ENCODE data around the gene FAM72A. TPM values are rescaled to one million over a fixed set of nuclear protein-coding genes. Genes with fewer than 3 reads are reported as not detected.
"Not testable (repeated sequence)": the region's sequence is repeated elsewhere in the genome, so short reads cannot be mapped to it uniquely, and the experiment has no call there.

FAM72A gene
- total and polyA plus RNA-seq, 4 donors: 2.3 to 5.6 (median 3.6) TPM

DNA sequence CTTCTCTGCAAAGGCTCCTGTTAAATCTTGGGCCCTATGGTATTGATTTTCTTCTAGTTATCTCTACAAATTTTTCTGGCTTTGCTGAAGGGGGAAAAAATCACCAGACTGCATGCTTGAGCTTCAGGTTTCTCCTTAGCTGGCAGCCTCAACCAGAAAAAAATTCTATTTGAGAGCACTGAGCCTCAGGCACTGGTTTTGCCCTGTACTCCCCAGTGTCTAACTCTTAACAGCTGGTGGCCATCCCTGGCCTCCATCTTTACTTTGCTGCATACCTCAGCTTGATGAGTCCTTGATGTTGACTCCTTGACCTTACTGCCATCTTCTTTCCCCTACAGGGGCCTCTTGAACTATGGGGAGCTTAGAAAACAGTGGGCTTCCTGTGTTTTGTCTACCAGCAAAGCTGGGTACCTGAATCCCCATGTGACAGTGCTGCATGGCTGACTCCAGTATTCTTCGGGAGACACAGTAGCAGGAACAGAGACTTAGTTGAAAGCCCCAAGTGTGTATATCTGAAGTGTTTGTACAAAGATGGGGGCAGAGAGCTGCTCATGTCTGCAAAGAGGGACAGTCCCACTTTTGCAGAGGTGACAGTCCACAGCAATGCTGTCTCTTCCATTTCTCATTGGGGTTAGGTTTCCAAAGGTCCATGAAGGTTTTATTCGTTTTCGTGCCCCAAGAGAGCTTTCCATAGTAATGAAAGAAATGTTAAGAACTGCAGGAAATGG is 31.7 kb upstream of the FAM72A start:
- H3K9ac ChIP-seq (ENCODE audit: insufficient read depth in 1 of 2, low read length in 2 of 2); DNase-seq; H3K4me1 ChIP-seq (ENCODE audit: control insufficient read depth in 5 of 5, insufficient read depth in 5 of 5, low read length in 5 of 5); H3K4me3 ChIP-seq; H3K9me3 ChIP-seq (ENCODE audit: control insufficient read depth in 4 of 4, insufficient read depth in 3 of 4, low read length in 3 of 4); H3K27ac ChIP-seq (ENCODE audit: low read depth in 1 of 2, low read length in 1 of 2); H3K36me3 ChIP-seq (ENCODE audit: control insufficient read depth in 4 of 4, insufficient read depth in 4 of 4, low read length in 4 of 4); ATAC-seq (ENCODE audit: insufficient read depth, low FRiP score); H3K27me3 ChIP-seq (ENCODE audit: control insufficient read depth in 3 of 3, insufficient read depth in 3 of 3, low read length in 2 of 3): not testable (repeated sequence)
- WGBS, 2 donors: 82 to 88% methylated on average over 2 to 3 of the region's 3 CpGs

DNA sequence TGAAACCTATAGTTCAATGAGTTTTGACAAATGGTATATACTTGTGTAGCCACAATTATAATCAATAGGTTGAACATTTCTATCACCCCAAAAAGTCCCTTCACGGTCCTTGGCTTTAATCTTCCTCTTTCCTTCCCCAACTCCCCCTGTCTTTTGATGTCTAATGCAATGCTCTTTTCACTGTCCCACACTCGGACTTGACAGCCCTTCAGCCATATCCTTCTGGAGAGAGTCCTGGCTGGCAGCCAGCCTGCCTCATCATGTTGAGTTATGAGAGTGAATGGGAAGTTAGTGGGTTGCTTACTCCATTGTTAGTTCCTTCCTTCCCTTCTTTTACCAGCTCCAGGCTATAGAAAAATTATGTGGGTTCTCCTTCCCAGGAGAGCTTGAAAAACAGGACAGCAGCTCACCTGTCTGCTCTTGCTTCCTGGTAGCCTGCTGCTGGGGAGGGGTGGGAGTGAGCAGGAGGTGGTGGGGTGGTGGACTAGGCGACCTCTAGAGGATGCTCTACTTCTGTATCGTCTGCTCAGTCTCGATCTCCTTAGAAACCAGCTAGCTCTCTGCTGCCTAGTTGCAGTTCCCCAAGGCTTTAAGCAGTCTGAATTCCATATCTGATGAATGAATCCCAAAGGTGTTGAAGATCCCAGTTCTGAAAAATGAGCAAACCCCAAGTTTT is 30.5 kb upstream of the FAM72A start:
- 7 to 19% methylated on average over 2 of the region's 5 CpGs for WGBS, 2 donors
- not testable (repeated sequence) for H3K27ac ChIP-seq (ENCODE audit: low read depth in 1 of 2, low read length in 1 of 2); H3K36me3 ChIP-seq (ENCODE audit: control insufficient read depth in 4 of 4, insufficient read depth in 4 of 4, low read length in 4 of 4); H3K27me3 ChIP-seq (ENCODE audit: control insufficient read depth in 3 of 3, insufficient read depth in 3 of 3, low read length in 2 of 3); H3K4me1 ChIP-seq (ENCODE audit: control insufficient read depth in 5 of 5, insufficient read depth in 5 of 5, low read length in 5 of 5); ATAC-seq (ENCODE audit: insufficient read depth, low FRiP score); DNase-seq; H3K9ac ChIP-seq (ENCODE audit: insufficient read depth in 1 of 2, low read length in 2 of 2); H3K9me3 ChIP-seq (ENCODE audit: control insufficient read depth in 4 of 4, insufficient read depth in 3 of 4, low read length in 3 of 4); H3K4me3 ChIP-seq

DNA sequence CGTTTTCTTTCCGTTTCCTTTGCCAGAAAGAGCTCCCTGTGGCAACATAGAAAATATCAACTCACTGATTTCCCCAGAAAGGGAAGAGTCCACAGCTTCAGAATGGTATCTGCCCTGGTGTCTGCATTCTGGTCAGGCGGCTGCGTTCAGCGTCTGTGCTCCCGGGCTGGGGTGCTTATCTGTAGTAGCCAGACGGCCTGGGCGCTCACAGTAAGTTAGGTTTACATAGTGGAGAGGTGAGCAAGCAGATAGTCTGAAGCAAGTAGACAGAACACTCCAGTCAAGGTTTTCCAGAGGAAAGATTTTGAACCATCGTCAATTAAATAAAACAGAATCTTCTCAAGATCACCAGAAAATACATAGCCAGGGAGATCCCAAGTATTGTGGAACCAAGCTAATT is 29.4 kb upstream of the FAM72A start:
- not testable (repeated sequence) for H3K4me3 ChIP-seq; H3K27me3 ChIP-seq (ENCODE audit: control insufficient read depth in 3 of 3, insufficient read depth in 3 of 3, low read length in 2 of 3); DNase-seq; ATAC-seq (ENCODE audit: insufficient read depth, low FRiP score); H3K9me3 ChIP-seq (ENCODE audit: control insufficient read depth in 4 of 4, insufficient read depth in 3 of 4, low read length in 3 of 4); H3K4me1 ChIP-seq (ENCODE audit: control insufficient read depth in 5 of 5, insufficient read depth in 5 of 5, low read length in 5 of 5); H3K36me3 ChIP-seq (ENCODE audit: control insufficient read depth in 4 of 4, insufficient read depth in 4 of 4, low read length in 4 of 4); H3K9ac ChIP-seq (ENCODE audit: insufficient read depth in 1 of 2, low read length in 2 of 2); H3K27ac ChIP-seq (ENCODE audit: low read depth in 1 of 2, low read length in 1 of 2)
- 61 to 69% methylated on average over 8 to 9 of the region's 9 CpGs for WGBS, 2 donors

DNA sequence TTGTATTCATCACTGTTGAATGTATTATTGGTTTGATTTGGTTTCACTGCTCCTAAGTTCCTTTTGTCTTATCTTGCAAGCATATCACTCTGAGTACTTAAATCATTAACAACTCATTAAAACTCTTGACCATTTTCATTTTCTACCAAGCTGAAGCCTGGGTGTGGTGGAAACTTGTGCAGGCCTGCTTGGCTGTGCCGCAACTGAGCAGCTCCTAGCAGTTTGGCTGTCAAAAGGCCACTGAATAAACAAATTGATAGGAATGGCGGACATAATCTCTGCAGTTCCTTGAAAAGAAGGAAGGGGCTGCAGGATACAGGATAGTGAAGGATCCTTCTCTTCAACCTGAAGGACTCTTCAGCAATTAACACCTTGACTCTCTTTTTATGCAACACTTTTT is 26.6 kb upstream of the FAM72A start:
- H3K4me1 ChIP-seq (ENCODE audit: control insufficient read depth in 5 of 5, insufficient read depth in 5 of 5, low read length in 5 of 5); ATAC-seq (ENCODE audit: insufficient read depth, low FRiP score); H3K36me3 ChIP-seq (ENCODE audit: control insufficient read depth in 4 of 4, insufficient read depth in 4 of 4, low read length in 4 of 4); DNase-seq; H3K27me3 ChIP-seq (ENCODE audit: control insufficient read depth in 3 of 3, insufficient read depth in 3 of 3, low read length in 2 of 3); H3K27ac ChIP-seq (ENCODE audit: low read depth in 1 of 2, low read length in 1 of 2); H3K9me3 ChIP-seq (ENCODE audit: control insufficient read depth in 4 of 4, insufficient read depth in 3 of 4, low read length in 3 of 4); H3K4me3 ChIP-seq; H3K9ac ChIP-seq (ENCODE audit: insufficient read depth in 1 of 2, low read length in 2 of 2): not testable (repeated sequence)
- WGBS, 2 donors: 40 to 74% methylated on average over 2 of the region's 2 CpGs

DNA sequence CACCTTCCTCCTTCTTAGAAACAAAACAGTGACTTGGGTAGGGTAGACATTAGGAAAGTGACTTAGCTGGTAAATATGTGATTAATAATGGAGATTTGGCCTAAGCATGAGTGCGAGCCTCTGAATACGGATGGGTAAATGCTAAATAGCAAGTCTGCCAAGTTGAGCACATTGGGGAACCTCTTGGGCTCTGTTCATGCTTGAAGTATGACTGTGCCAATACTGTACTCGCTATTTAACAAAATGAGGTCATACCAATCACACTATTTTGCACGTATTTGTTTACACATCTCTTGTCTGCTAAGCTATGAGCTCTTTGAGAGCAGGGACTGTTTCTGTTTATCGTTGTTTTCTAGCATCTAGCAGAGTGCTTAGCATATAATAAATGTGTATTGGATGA is 24.2 kb upstream of the FAM72A start:
- H3K4me3 ChIP-seq; ATAC-seq (ENCODE audit: insufficient read depth, low FRiP score); H3K9me3 ChIP-seq (ENCODE audit: control insufficient read depth in 4 of 4, insufficient read depth in 3 of 4, low read length in 3 of 4); H3K4me1 ChIP-seq (ENCODE audit: control insufficient read depth in 5 of 5, insufficient read depth in 5 of 5, low read length in 5 of 5); H3K27me3 ChIP-seq (ENCODE audit: control insufficient read depth in 3 of 3, insufficient read depth in 3 of 3, low read length in 2 of 3); H3K36me3 ChIP-seq (ENCODE audit: control insufficient read depth in 4 of 4, insufficient read depth in 4 of 4, low read length in 4 of 4); H3K9ac ChIP-seq (ENCODE audit: insufficient read depth in 1 of 2, low read length in 2 of 2); DNase-seq; H3K27ac ChIP-seq (ENCODE audit: low read depth in 1 of 2, low read length in 1 of 2): not testable (repeated sequence)
- WGBS, 2 donors: 67 to 83% methylated on average over 3 of the region's 5 CpGs

DNA sequence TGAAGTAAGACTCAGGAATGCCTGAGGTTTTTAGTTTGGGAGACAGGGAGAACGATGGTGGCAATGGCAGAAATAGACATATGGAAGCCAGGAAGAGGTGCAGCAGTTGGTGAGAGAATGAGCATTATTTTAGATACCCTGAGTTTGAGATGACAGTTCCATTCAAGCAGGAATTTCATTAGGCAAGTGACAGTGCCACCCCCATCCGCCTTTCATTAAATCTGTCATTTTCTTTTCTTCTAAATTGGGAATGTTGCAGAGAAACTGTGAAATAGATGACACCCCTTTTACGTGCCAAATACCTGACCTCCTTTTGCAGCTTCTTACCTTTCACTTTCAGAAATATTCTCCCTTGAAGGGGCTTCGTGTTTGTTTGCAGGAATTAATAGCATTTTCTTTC is 22.7 kb upstream of the FAM72A start:
- not testable (repeated sequence) for H3K27ac ChIP-seq (ENCODE audit: low read depth in 1 of 2, low read length in 1 of 2); H3K36me3 ChIP-seq (ENCODE audit: control insufficient read depth in 4 of 4, insufficient read depth in 4 of 4, low read length in 4 of 4); H3K9me3 ChIP-seq (ENCODE audit: control insufficient read depth in 4 of 4, insufficient read depth in 3 of 4, low read length in 3 of 4); ATAC-seq (ENCODE audit: insufficient read depth, low FRiP score); H3K9ac ChIP-seq (ENCODE audit: insufficient read depth in 1 of 2, low read length in 2 of 2); H3K27me3 ChIP-seq (ENCODE audit: control insufficient read depth in 3 of 3, insufficient read depth in 3 of 3, low read length in 2 of 3); H3K4me1 ChIP-seq (ENCODE audit: control insufficient read depth in 5 of 5, insufficient read depth in 5 of 5, low read length in 5 of 5); H3K4me3 ChIP-seq; DNase-seq
- 89 to 93% methylated on average over 3 to 4 of the region's 4 CpGs for WGBS, 2 donors

DNA sequence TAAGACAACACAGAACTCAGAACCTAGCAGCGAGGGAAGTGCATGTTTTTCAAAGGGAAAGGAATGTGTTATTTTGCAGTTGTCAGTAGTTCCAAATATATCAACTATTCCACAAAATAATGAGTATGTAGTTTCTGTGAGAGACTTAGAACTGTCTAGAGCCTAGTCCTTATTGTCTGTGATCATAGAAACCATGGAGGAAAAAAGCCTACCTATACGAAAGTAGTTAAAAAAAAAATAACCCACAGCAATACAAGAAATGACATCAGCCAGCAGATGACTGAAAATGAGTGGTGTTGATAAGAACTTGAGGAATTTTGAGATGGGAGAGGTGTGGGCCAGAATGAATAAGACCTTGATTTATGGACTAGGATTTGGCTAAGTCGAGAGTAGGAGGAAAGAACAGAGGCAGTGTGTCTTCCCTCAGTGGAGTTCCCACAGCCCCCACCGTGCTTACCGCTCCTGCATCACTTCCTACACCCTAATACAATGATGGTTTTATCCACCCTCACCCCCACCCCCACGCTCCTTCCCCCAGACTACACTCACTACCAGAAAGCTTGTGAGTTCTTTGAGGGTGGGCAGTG is 21.6 kb upstream of the FAM72A start:
- not testable (repeated sequence) for H3K9me3 ChIP-seq (ENCODE audit: control insufficient read depth in 4 of 4, insufficient read depth in 3 of 4, low read length in 3 of 4); H3K27ac ChIP-seq (ENCODE audit: low read depth in 1 of 2, low read length in 1 of 2); H3K36me3 ChIP-seq (ENCODE audit: control insufficient read depth in 4 of 4, insufficient read depth in 4 of 4, low read length in 4 of 4); ATAC-seq (ENCODE audit: insufficient read depth, low FRiP score); H3K4me3 ChIP-seq; H3K27me3 ChIP-seq (ENCODE audit: control insufficient read depth in 3 of 3, insufficient read depth in 3 of 3, low read length in 2 of 3); H3K4me1 ChIP-seq (ENCODE audit: control insufficient read depth in 5 of 5, insufficient read depth in 5 of 5, low read length in 5 of 5); DNase-seq; H3K9ac ChIP-seq (ENCODE audit: insufficient read depth in 1 of 2, low read length in 2 of 2)
- 84 to 88% methylated on average over 2 of the region's 6 CpGs for WGBS, 2 donors

DNA sequence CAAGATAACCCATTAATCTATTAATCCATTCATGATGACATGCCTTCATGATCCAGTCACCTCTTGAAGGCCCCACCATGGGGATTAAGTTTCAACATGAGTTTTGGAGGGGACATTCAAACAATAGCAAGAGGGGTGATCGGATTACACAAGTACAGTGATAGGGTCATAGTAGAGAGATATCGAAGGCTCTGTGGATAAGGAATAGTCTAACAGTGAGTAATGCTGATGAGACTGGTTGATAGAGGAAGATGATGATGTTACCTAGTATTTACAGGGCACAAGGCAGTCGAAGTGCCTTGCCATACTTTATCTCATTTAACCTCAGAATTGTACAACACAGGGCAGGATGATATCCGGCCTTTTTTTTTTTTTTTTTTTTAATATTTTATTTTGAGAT is 18.9 kb upstream of the FAM72A start:
- not testable (repeated sequence) for H3K9me3 ChIP-seq (ENCODE audit: control insufficient read depth in 4 of 4, insufficient read depth in 3 of 4, low read length in 3 of 4); H3K36me3 ChIP-seq (ENCODE audit: control insufficient read depth in 4 of 4, insufficient read depth in 4 of 4, low read length in 4 of 4); ATAC-seq (ENCODE audit: insufficient read depth, low FRiP score); H3K9ac ChIP-seq (ENCODE audit: insufficient read depth in 1 of 2, low read length in 2 of 2); H3K27ac ChIP-seq (ENCODE audit: low read depth in 1 of 2, low read length in 1 of 2); H3K4me3 ChIP-seq; DNase-seq; H3K27me3 ChIP-seq (ENCODE audit: control insufficient read depth in 3 of 3, insufficient read depth in 3 of 3, low read length in 2 of 3); H3K4me1 ChIP-seq (ENCODE audit: control insufficient read depth in 5 of 5, insufficient read depth in 5 of 5, low read length in 5 of 5)
- WGBS, 2 donors: no CpG with 5 or more reads among the region's 4 CpGs

All from lung (tissue), 10 donors.